Measurements from ENCODE around the gene HSPH1.

Gene HSPH1

GRCh38 chr13:31093145-31093885 lies 68.4 kb downstream of the HSPH1 start:
- DNase-seq: no peak

GRCh38 chr13:31092646-31093045 lies 69.1 kb downstream of the HSPH1 start:
- DNase-seq: no peak

GRCh38 chr13:31090961-31091624 lies 70.6 kb downstream of the HSPH1 start:
- DNase-seq: no peak

DNA sequence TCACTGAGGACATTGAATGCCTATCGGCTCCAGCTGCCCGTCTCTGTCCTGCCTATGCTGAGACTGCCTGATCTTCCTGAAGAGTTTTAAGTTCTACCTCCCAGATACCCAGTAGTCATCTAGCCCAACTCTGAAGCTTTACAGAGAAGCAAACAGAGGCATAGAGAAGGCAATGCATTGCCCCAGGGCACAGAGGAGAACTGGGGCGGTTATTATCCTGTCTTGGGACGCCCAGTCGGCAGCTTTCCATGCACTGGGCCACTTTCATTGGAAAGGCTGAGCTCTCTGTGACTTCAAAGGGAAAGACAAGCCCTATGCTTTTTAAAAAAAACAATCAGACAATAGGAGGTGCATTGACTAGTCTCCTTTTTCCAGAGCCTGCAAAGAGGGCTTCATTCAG lies 71.6 kb downstream of the HSPH1 start:
- no peak for DNase-seq

- DNase-seq: no peak
These were observed 72.1 kb downstream of the HSPH1 start for GRCh38 chr13:31089649-31090048.

- DNase-seq: no peak
These were observed 72.8 kb downstream of the HSPH1 start for GRCh38 chr13:31088826-31089420.
